Stimulated activated CD8-positive, alpha-beta memory T cell treated with anti-CD3 and anti-CD28 coated beads, Interleukin-4, amount 100 ng/mL, for 24 hours (primary cell): ENCODE data around the gene C1orf116.

Experiments
- DNase-seq: peaks from one replicate; pipeline ENCODE4 v3.0.0-alpha.2; 2020; ENCODE audit warnings: low read depth

The C1orf116 gene

DNA sequence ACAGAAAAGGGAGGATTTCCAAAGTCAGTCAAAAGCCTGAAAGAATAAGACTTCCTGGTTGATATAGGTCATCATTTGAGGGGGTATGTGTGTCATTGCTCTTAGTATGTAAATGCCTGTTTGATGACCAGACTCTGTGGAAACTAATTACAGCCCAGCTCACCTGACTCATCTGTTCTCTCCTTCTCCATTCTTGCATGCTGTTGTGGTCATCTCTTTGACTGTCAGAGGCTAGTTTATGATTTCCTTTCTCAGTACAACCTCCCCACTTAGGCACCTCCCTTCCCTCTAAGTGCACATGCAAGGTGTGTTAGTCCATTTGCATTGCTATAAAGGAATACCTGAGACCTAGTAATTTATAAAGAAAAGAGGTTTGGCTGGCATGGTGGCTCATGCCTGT, 2.4 kb upstream of the C1orf116 start:
- no peak for DNase-seq

DNA sequence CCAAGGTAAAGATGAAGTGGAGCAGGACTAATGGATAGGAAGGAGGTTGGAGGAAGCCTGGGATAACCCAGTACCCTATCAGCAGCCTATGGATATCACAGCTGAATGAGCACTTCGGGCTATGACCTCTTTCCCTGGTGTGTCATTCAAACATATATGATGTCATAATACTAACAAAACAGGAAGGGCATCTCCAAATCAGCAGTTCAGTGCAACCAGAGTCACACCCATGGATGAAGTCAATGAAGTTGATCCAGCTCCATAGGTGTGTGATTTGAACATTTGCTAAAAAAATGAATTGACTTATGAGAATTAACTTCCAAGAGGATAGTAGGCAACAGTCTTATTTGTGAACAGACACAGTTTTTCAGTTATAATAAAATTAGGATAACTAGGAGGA, 1.7 kb upstream of the C1orf116 start:
- no peak for DNase-seq

DNA sequence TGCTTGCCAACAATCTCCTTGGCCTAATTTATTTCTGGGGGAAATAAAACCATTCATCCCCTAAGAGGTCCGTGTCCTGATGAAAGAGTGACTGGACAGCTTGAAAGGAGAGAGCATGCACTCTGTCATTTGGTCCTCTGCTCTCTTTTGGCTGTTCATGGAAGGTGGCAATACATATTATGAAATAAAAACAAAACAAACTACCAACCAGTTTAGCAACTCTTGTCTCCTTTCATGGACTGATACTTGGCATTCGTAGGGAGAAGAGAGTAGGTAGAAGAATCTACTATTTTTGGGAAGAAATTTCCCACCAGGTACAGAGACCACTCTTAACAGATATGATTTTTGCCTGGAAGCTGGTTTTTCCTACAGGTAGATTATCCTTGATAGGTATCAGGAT, 746 bp upstream of the C1orf116 start:
- no peak for DNase-seq

DNA sequence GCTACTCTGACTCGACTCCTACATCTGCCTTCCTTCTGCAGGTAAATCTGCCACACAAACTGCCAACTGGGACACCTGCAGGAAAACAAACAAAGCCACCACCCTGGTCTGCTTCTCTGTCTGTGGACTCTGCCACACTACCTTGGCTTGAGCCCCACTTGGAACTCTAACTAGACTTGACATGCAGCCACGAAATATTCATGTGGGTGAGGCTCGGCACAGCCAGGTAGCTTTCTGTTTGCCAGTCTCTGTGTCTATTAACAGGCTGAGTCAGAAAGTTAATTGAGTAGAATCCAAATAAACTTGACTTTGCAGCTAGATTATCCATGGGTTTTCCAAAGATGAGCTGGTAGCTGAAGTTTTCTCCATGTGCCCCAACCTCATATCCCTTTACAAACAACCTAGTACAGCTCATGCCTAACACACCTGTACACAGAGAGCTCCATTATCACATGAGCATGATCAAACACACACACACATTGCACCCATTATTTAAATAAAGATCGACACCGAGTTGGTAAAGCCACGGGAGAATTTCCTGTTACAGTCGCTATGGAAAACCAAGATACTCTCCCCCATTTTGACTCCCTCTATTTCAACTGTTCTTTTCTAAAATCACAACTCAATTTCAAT, 808 bp downstream of the C1orf116 start:
- DNase-seq, result no peak

DNA sequence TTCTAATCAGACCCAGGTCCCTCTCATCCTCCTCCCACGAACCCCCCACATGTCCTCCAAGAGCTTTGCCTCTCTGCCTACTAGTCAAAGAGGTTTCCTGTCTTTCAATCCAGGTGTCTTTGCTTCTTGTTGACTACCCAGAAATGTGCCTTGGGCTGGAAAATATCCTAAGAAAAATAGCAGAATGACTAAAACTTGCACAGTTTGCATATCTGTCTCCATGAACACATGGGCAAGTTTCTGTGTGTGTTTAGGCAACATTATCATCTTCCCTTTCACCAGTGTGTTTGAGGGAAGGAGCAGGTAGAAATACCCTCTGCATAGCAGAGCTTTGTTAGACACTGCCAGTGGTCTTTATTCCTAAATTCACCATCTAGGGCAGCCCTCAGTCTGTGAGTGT, 1.5 kb downstream of the C1orf116 start:
- DNase-seq, result no peak

DNA sequence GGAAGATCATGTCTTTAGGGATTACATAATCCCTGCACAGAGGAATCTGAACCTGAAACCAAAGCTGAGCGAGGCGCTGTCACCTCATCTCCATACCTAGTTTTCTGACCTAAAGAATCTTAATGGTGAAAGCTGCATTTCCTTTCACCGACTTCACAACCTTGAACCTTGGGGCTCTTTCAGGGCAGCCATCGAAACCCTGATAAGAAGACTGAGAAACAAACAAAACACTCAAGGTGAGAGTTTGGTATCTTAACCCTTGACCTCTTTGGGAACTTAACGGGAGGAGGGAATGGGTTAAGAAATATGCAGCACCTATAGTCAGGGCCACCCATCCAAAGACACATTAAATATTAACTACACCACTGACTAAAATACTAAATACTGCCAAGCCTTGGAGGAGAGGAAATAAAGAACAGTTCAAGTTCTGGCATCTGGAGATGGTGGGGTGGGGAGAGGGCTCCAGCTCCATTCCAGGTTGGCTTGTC, 2.0 kb downstream of the C1orf116 start:
- DNase-seq, result no peak

DNA sequence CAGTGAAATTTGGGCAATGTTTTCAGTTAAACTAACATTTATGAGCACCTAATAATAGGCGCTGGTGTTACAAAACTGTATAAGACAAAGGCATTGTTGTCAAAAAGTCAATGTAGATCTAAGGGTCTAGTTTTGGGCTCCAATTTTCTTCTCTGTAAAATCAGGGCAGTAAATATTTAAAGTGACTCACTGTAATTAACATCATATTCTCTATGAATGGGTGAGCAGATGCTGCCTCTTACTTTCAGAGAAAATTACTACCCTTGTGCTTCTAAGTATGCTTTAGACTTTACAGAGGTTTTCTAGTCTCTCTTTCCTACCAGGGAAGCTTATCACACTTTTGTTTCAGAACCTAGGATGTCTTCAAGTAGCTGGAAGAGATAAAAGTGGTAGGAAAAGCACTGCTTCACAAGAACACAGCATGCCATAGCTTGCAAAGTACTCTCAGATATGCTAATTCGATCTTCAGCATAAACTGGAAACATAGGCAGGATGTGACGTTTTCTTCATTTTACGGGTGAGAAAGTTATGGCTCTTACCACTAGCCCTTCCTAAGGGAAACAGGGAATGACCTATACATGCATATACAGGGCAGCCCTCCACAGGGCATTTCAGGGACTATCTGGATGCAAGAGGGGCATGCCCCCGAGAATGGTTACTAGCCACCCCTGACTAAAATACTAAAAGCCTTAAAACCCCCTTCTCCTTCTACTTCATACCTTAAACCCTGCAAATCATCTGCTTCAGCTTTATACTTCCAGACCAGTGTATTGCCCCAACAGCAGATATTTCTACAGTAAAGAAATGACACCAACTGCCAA, 2.6 kb downstream of the C1orf116 start:
- DNase-seq, result no peak

DNA sequence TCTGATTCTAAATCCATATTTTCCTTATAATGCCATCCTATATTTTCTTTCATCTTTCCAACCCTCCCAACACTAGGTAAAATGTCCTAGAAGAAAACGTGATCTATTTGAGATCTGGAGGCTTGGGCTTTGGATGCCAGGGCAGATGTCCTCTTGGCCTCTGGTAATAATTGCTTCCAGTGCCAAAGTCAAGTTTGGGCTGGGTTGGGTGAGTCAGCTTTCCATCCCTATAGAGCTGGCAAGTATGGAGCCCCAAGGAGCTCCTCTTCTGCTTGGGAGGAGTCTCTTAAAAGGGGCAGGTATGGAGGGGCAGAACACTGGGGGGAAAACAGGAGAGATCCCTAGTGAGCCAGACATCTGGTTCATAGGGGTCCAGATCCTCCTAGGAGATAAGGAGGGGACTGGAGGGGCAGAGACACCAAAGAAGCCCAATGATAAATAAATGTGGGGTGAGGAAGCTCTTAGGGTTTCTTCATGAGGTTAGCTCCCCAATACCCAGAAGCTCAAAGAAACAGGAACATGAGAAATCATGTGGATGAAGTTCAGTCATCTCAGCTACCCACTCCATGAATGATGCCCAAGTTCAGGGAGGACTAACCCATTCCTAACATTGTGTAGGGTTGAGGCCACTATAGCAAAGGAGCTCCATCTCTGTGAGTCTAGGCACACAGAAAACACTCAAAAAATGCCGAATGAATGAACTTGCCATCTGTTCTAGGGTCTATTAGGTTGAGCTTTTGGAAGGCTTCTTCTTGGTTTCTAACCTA, 3.5 kb downstream of the C1orf116 start:
- DNase-seq, result no peak

DNA sequence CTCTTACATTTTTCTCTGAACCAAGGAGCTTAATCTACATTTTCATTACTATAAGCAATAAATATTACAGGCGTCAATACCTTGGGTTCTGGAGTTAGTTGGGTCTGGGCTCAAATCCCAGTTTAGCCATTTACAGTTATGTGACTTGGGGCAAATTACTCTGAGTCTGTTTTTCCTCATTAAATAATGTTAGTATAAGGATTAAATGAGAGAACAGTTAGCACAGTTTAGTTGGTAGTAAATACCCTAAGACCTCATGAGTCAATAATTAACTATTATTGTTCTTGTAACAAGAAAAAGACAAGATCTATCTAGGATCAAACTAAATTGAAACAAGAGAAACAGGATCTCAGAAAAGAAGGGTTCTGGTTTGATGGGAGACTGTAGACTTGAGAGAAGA, 4.6 kb downstream of the C1orf116 start:
- DNase-seq, result no peak

DNA sequence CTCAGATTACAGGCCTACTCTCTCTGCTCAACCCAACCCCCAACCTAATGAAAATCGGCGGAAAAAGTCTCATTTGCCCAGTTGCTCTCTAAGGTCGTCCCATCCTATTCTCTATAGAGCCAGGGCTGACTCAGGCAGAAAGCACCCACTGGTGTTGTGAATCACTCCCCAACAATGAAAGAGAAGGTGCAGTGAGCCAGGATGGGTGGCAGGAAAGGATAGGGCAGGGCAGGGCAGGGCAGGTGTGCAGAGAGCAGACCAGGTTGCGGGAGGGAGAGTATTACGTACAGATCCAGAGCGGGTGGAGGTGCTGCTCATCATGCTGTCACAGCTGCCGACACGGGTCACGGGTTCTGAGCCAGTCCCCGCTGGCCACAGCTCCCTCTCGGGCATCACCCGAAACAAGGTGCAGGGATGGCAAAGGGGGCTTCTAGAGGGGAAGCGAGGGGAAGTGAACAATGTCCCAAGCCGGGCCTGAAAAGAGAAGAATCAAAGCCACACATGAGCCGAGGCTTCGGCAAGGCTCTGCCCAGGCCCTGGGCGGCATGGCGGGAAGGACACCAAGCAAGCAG, 5.3 kb downstream of the C1orf116 start:
- no peak for DNase-seq

DNA sequence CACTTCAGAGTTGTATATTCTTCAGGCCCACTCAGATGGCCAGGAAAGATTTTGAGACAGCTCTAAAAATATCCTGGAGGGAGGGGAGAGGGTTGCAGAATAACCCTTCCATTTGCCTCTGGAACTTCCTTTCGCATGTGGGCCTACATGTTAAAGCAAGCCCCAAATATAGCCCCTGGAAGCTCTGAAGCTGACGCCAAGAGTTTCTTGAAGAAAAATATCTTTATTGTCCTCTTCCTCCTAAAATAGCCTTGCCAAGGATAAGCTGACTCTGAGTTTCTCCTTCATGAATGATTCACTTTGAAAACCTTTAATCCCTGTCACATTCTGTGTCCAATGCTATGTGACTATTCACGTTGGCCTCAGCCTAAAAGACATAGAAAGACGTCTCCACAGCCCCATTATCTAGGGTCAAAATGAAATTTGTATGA, 6.4 kb downstream of the C1orf116 start:
- DNase-seq, result no peak

DNA sequence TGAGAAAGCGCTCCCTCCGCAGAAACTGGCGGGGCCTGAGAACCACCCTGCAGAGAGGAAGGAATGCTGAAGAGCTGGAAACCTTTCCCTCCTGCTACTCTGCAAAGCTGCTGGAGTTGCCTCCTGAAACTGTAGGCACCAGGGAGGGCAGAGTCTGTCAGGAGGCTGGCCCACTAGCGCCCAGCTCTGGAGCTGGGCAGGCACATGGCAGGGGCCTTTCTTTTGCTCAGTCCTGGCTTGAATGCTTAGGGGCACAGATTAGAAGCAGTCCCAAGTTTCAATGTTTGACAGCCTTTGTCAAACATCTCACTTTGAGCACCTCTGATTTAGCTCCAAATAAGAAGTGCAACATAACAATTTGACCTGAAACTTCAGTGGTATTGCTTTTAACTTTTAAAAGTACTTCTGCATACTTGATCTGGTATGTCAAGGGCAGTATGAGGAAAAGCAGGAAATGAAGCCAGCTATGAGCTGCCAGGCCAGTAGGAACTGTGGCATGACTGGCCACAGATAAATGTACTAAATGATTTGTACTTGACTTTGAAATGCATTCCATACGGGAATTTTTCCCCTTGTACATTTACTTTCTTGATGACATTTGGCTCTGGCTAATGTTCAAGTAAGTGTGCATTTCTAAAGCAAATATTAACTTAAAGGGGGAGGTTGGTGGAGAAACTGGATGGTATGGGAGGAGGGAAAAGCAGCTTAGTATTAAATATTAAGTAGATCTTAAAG, 7.2 kb downstream of the C1orf116 start:
- no peak for DNase-seq

DNA sequence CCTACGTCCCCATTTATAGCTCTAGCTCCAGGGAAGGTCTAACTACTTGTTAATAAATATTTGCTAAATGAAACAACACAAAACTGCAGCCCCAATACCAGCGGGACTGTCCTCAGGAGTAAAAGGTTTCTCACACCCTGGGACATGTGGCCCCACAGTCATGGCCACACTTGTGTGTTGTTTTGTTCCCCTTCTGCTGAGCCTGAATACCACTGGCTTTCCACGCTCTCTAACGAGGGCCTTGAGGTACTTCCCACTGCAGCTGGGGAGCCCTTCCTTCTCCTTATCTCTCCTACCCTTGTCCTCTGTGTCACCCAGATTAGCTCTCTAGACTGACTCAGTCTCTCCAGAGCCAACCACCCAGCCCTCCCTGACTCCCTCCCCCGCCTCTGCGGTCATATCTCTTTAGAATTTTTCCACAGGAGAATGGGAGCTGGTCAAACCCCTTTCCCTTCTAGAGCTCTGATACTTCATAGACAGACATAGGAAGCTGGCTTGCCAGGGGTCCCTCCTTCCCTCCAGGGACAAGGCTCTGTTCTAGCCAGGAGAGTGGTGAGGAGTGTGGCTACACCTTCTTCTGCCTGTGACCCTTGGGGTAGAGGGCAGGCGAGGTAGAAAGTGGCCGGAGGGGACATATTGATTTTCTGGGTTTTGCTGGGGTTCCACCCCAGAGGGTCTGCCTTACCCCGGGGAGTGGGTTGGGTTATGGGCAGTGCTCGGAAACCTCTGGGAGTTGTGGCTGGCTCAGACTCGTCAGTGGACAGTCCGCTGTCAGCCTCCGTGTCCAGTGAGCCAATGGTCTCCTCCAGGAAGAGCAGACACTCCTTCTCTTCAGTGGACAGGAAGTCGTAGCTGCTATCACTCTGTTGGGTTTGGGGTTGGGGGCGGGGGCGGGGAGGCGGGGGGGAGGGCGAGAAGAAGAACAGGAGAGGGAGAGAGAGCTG, 8.1 kb downstream of the C1orf116 start:
- DNase-seq, result no peak

DNA sequence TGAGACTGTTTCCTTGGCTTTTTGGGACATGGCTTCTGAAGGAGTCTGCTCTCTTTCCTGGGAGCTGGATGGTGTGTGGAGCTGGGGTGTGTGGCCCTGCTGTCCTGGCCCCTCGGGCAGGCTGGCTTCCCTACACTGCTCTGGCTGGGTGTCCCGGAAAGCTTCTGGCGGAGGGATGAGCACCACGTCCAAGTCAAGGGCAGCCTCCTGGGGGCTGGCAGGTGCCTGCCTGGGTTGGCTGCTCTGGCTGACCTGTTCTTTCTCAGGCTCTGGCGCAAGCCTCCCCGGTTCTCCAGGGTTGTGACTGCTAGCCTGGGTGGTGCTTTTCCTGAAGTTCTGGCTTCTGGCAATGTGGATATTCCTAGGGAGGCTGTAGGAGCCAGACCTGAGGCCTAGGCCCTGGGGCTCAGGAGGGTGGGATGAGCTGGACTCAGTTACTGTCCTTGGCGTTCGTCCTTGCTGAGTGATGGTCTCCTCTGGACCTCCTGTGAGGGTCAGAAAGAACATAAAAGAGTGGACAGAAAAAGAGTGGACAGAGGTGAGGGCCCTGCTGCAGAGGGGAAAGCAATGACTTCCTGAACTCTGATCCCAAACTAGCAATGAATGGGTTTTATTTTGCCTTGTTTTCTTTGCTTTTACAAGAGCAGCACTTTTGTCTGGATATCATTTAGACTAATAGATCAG, 9.4 kb downstream of the C1orf116 start:
- DNase-seq, result no peak

DNA sequence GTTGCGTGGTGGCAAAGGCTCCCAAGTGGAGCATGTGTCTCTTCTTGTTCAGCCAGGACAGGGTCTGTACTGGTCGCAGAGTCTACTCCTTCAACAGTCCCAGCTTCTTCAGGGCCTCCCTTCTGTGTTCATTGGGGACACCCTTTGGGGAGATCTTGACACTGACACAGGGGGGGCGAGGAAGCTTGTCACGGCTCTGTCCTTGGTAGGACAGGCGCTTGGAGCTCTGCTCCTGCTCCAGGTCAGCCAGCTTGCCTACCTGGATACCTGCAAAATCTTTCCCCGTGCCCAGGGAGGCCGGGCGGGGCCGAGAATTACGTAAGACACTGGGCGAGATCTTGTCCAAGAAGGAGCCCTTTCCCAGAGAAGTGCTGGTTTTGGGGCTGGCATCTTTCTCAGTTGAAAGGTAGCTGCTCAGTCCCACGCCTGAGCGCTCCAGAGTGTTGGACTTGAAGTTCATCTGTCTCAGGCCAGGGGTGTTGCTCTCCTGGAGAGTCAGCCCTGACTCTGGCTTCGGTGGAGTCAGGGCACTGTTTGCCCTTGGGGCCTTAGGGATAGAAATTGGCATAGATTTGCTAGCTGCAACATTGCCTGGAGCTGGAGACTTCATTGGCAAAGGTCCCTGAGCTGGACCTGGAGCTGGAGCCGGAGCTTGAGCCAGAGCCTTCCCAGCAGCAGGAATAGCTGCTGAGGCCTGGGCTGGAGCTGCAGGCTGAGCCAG, 10.5 kb downstream of the C1orf116 start:
- DNase-seq, result no peak

DNA sequence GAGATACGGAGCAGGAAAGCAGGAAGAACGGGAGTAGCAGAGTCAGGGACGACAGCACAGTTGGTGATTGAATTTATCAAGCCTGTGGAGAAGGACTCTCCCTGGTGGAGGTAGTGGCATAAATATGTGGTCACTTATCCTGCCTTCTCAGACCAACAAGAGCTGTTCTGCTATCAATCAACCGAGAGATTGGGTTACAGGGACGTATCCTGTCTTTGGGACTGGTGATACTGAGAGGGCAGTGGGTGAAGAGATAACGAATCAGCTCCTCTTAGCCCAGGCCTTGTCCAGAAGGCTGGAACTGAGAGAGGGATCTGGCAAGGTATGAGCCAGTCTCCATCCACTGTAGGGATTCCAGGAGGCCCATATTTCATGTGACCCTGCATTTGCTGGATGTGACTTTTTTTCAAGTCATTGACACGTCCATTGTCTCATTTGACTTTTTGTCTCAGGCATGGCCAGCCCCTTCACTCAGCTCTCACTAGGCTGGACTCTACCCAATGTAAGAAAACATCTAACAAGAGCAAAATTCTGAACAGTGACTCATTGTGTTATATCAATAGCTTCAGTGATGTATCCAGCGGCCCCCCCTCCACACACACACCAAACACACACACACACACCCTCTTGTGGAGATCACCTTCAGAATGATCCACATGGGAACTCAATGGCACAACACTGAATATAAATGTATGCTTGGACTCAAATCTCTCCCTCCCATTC, 11.3 kb downstream of the C1orf116 start:
- no peak for DNase-seq

DNA sequence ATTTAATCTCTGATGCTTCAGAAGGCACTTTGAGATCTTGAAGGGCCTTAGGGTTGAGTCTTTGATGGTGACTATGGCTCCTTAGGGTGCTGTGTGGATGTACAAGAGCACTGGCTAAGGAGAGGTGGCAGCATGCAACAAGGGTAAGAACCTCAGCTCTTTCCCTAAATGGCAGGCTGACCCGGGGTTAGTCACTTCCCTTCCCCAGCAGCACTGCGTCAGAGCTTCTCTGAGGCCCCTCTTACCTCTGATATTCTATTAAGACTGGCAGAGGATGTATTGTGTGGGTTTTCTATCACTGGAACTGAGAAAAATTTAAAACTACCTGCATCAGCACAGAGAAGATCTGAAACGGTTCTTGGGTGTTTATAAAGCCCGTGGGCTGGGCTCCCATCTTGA, 11.8 kb downstream of the C1orf116 start:
- DNase-seq, result no peak

DNA sequence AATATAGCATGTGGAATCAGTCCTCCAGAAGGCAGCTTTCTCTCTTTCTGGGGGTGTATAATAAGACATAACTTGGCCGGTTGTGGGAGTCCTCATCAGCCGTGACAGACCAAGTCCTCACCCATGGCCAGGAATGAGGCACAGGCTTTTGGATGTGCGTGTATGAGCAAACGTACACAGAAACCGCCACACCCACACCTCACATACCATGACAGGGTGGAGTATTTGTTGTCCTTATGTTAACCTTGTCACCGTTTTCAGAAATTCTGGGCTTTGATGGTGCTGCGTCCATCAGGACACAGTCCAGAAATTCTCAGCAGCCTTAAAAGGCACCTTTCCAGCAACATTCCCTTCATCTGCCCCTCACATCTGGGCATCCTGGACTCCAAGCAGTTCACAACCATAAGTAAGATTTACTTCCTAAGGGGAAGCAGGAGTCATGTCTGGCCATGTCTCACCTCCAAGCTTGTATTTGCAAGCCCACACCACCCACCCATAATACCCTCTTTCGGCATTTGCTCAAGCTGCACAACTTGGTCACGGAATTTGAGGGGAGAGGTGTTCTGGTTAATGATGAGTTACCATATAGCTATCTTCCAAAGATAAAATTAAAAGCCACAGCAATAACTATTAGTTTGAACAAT, 12.4 kb downstream of the C1orf116 start:
- DNase-seq, result no peak
